GM18909 (cell line): ENCODE measurements around the gene AUTS2.
"Not testable (repeated sequence)": the region's sequence is repeated elsewhere in the genome, so short reads cannot be mapped to it uniquely, and the experiment has no call there.

ENCODE experiments used
- ATAC-seq: cut with Tn5 transposase; IDR thresholded peaks from one replicate; pipeline ENCODE4 v1.9.1; 2021; ENCODE audit warnings: mild to moderate bottlenecking; ENCODE audit not compliant: unreplicated experiment, poor library complexity

Gene AUTS2

DNA sequence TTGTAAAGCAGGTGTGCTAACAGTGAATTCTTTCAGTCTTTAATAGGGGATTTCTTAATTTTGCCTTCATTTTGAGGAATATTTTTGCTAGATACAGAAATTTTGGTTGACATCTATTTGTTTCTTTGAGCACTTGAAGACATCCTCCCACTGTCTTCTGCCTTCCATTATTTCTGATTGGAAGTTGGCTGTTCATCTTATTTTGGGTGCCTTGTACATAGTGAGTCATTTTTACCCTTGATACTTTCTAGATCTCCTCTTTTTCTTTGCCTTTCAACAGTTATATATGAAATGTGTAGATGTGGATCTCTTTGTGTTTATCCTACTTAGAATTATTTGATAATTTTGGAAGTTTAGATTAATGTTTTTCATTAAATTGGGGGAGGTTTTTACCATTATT lies 631.0 kb downstream of the AUTS2 start:
- no peak for ATAC-seq

- ATAC-seq: no peak
These were observed 632.5 kb downstream of the AUTS2 start for GRCh38 chr7:70230761-70231160.

- no peak for ATAC-seq
These were observed 635.5 kb downstream of the AUTS2 start for GRCh38 chr7:70233776-70234175.

- ATAC-seq: no peak
These were observed 639.0 kb downstream of the AUTS2 start for GRCh38 chr7:70237256-70237655.

- ATAC-seq: peak; percentile 99
These were observed 639.7 kb downstream of the AUTS2 start for GRCh38 chr7:70237831-70238575.

DNA sequence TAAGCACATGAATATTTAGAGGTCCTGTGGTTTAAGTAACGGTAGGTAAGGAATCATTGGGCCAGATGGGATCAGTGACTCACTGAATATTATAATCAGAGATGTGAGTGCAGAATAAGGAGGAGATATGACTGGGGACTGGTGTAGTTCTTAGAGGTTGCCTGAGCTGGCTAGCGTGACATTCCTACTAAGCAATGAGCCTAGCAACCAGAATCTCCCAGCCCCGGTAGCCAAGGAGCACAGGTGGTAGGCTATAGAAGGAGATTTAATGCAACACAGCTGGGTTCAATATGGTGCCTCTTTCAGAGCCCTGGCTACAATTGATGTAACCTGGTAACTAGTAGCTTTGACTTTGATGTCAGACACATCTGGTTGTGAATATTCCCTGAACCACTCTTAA lies 641.6 kb downstream of the AUTS2 start:
- ATAC-seq: no peak

DNA sequence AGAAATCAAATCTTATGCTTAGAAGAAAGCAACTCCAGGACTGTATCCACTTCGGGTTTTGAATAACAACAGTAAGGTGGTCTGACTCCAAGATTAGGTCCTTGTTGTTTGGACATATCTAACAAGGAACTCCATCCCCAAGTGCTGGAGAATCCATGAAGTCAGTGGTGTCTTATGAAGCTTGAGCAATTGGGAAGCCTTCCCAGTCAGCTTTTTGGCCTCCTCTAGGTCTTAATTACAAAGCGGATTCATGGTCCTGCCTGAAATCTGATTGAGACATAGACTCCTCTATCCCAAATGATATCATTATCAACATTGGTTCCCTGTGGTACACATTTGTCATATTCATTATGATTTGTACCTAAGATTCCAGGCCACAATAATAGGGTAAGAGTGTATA lies 642.6 kb downstream of the AUTS2 start:
- ATAC-seq: no peak

DNA sequence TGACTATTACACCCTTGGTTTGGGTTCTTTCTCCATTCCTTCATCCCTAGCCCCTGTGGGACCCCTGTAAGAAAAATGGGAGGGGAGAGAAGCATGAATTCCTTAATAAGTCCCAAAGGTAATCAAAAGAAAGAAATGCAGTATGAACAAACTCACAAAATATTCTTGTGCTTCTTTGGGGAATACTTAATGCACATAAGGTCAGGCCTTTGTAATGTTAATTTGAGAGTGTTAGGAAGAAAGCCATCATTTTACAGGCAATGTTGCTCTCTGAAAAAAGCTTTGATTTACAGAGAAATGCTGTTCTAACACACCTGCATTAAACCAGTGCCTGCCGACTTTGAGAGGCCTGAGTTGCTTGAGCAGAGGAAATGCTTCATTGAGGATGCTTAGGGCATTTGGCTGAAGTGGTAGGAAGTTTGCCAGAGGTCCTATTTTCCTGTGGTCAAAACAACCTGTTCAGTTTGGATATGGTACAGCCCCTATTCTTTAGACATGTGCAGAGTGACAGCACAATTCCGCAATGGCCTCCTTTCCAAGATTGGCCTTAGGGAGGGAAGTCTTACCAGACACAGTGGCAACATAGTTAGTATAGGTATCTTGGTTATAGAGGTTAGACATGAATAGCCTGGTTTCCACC lies 643.4 kb downstream of the AUTS2 start:
- no peak for ATAC-seq

GRCh38 chr7:70242826-70243225 lies 644.6 kb downstream of the AUTS2 start:
- no peak for ATAC-seq

DNA sequence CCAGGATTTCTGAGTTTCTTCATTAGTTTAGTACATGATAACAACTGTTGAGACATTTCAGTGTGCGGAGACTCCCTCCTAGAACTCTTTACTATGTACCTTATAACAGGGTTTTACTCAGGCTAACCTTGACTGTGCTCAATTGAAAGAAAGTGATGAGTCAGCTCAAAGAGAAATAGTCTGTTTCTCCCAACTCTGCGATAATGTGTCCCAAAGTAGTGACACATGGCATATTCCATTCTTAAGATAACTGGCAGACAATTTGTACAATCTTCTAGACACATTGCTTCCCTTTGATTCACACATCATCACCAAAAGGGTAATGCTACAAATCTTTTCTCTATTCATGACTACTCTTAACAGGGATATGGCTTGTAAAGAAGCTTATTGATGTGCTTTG lies 645.2 kb downstream of the AUTS2 start:
- ATAC-seq: no peak

DNA sequence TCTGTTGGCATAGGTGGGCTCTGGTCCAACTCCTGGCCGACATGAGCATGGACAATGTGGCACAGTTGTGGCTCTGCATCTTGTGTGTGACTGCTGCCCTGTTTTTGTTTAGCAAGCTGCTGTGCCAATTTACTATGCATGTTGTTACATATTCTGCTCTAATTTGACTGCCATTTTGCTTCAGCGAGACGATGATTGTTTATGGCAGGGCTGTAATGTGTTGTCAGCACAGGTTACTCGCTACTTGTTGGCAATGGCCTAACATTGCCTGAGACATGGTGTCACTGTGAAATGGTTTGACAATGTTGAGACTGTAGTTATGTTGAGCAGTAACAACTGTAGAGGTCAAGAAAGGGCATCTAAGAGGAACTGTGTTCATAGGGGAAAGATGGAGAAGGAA lies 659.6 kb downstream of the AUTS2 start:
- no peak for ATAC-seq

DNA sequence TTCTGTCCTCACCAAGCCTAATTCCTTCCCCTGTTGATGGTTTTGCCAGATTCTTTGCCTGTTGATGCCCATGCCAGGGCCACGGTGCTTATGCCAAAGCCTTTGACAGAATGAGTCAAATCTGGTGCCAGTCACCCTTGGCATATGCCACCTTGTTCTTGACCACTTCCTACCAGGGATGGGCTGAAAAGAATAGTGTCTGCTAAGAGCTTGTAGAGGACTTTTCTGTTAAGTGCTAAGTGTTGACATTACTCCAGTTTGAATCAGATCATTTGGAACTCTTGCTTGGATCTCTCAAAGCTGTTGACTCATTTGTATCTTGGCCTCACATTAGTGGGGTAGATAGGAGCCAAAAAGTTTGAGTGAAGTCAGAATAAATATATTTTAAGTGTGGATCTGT lies 661.2 kb downstream of the AUTS2 start:
- no peak for ATAC-seq

DNA sequence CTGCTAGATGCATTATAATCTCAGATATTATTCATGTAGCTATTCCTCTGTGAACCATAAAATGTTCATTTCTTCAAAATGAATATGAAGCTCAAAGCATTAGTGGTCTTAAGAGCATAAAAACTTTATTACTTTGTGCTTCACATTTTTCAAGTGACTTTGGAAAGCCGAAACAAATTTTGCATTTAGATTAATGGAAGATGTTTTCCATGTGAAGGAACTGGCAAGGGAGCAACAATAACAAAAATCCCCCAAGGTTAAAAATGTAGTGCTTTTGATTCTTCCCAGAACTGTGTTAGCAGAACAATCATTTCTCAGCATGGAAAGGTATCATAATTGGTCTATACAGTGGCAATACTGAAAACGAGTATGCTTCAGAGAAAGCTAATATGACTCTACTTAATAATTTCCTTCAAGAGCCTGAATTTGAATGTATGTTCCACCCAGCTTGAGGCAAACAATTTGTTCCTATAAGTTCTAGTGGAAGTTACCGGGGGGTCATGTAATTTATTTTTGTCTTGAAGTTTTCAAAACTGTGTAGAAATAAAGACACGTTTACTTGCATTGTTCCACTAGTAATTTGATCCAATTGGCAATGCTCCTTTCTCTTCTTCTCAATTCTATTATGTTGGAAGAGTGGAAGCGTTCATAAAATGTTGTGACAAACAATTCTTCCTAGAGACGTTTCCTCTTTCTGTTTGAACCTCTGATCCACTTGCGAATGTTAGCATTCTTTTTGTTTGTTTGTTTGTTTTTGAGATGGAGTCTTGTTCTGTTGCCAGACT lies 665.4 kb downstream of the AUTS2 start:
- no peak for ATAC-seq

DNA sequence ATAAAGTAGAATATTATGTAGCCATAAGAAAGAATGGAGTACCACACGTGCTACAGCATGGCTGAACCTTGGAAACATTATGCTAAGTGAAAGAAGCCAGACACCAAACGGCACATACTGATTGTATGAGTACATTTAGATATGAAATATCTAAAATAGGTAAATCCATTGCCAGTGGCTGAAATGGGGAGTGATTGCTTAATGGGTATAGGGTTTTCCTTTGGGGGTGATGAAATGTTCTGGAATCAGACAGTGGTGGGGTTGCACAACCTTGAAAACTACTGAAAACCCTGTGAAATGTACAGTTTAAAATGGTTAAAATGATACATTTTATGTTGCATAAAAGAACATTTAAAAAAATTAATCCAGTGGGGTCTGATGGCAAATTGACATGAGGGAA lies 667.9 kb downstream of the AUTS2 start:
- ATAC-seq: no peak

DNA sequence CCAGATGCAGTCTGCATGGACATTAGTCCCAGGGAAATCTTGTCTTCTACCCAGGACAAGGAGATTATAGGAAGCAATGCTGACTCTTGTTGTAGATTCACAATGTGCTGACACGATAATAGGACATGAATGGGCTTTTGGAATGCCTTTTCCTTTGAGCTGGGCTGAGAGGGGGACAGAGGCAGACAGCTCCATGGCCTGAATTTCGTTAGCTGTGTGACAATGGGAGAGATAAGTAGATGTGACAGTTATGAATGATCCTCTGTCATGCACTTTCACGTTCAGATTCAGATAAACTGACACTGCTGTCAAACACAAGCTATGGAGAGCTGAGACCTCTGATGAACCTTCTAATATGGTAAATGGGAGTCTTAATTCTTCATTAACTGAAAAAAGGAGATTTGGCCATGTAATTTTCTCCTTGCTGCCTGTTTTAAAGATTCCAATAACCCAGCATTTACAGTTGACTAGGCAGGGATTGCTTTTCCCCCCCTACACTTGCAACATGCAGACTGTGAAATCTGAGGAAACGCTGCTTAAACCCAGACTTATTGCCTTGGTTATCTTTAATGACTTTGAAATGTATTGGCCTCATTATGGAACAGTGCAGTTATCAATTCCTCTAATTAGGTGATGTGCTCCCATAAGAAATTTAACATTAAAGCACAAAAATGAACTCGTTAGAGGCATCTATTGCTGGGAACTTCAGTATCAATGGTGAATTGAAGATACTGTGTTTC lies 669.3 kb downstream of the AUTS2 start:
- ATAC-seq: no peak

- ATAC-seq: no peak
These were observed 669.9 kb downstream of the AUTS2 start for GRCh38 chr7:70268179-70268578.

DNA sequence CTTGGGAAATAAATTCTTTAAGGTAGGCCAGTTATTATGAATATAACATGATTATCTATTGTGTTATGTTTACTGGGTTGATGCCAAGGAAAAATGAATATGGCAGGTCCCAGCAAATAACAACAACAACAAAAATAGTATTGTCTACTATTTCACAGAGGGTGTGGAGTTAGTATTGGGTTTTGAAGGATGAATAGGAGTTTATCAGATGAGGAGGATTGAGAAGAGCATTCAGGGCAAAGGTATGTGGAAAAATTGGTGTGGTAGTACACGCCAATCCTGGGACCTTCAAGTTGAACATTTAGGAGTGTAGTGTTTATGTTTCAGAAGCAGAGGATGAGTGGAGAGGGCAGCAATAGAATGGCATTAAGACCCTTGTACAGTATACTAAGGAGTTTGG lies 671.9 kb downstream of the AUTS2 start:
- ATAC-seq: no peak

GRCh38 chr7:70271617-70272081 lies 673.4 kb downstream of the AUTS2 start:
- no peak for ATAC-seq

- not testable (repeated sequence) for ATAC-seq
These were observed 677.3 kb downstream of the AUTS2 start for GRCh38 chr7:70275570-70275969.

GRCh38 chr7:70285187-70285586 lies 686.9 kb downstream of the AUTS2 start:
- no peak for ATAC-seq

DNA sequence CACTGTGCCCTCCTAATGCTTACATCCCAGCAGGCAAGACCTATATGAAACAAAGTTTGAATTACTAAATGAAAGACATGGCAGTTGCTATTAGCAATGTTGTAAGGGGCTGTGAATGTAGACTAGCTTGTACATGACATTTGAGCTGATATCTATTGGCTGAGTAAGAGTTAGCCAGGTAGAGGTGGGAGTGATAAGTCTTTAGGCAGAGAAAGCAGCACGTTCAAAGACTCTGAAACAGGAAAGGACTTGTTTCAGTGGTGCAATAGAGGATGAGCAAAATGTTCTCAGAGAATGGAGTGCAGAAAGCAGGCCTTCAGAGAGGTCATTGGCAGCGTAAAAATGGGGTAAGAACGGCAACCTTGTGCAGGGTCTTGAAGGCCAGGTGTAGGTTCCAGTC lies 687.6 kb downstream of the AUTS2 start:
- ATAC-seq: no peak
